K562 (cell line): ENCODE measurements around the gene TLCD1. TPM values are rescaled to one million over a fixed set of nuclear protein-coding genes. Genes with fewer than 3 reads are reported as not detected.
"Not testable (repeated sequence)": the region's sequence is repeated elsewhere in the genome, so short reads cannot be mapped to it uniquely, and the experiment has no call there.

Experiments used
- ATAC-seq: fragments of 200-7000 bp; cut with Tn5 transposase; 3 replicates; pipeline ENCODE4 v1.9.1; 2020; ENCODE audit warnings: moderate library complexity
- BruUV-seq: library from RNA; stranded (reverse); fragments of 400-500 nt; replicated peaks from 2 replicates; lab custom pipeline; 2021; lab: Mats Ljungman, UMichigan
- CTCF ChIA-PET: fragments of 300-600 bp; formaldehyde crosslinking; extraction: SDS; loops from one replicate; lab custom pipeline; 2021; ENCODE audit warnings: low intra/inter-chr PET ratio; lab: Yijun Ruan, JAX
- POLR2A ChIA-PET: fragments of 300-600, 350-650 bp; sonication (Branson Sonifier 250); formaldehyde crosslinking; extraction: SDS; loops from one replicate; lab custom pipeline; 2021; ENCODE audit warnings: antibody characterized with exemption, inconsistent platforms; lab: Yijun Ruan, JAX
- DNase-seq, 4 experiments: peaks; one replicate each; pipeline versions ENCODE4 v3.0.0 to v3.0.0-alpha.2; 2011 to 2018; ENCODE audit warnings: low spot score in 3 of 4, mixed read lengths in 3 of 4; ENCODE audit errors: extremely low read depth in 1 of 4
- FAIRE-seq: peaks from 2 replicates; lab custom pipeline; 2011; peaks lifted over from hg19 to GRCh38; lab: Jason Lieb, UNC
- H2AFZ ChIP-seq: 2 replicates; pipeline ENCODE4 v1.6.0; 2011; ENCODE audit warnings: low read depth, low read length, control low read depth, inconsistent platforms
- H3K27ac ChIP-seq: fragments of 200-600 bp; 3 replicates; pipeline ENCODE4 v1.8.0; 2011; ENCODE audit warnings: low read depth, mild to moderate bottlenecking, control low read depth, inconsistent platforms, low read length, moderate library complexity, mixed read lengths; ENCODE audit errors: extremely low read depth
- H3K27me3 ChIP-seq, 2 experiments: fragments of 300-600 bp in 1 of 2; 2 replicates in 1 of 2; 3 replicates in 1 of 2; pipeline versions ENCODE4 v1.6.0 to v1.8.0; 2011; ENCODE audit warnings: inconsistent platforms in 2 of 2, low read length in 2 of 2, mild to moderate bottlenecking in 1 of 2, mixed read lengths in 1 of 2, moderate library complexity in 1 of 2; ENCODE audit not compliant: control insufficient read depth in 2 of 2, insufficient read depth in 2 of 2
- H3K36me3 ChIP-seq: fragments of 300-600 bp; 3 replicates; pipeline ENCODE4 v1.8.0; 2011; ENCODE audit warnings: mild to moderate bottlenecking, low read length, inconsistent platforms; ENCODE audit not compliant: control insufficient read depth, insufficient read depth
- H3K4me1 ChIP-seq, 2 experiments: fragments of 200-600 bp in 1 of 2; replicated peaks in 1 of 2; 2 replicates in 1 of 2; 3 replicates in 1 of 2; pipeline versions ENCODE4 v1.5.1 to v1.8.0; 2011; ENCODE audit warnings: inconsistent platforms in 2 of 2, low read length in 2 of 2, mild to moderate bottlenecking in 1 of 2, mixed read lengths in 1 of 2, moderate library complexity in 1 of 2; ENCODE audit not compliant: control insufficient read depth in 2 of 2, insufficient read depth in 2 of 2
- H3K4me2 ChIP-seq: 2 replicates; pipeline ENCODE4 v1.6.1; 2011; ENCODE audit warnings: low read length, control low read depth, inconsistent platforms, mixed read lengths; ENCODE audit not compliant: insufficient read depth
- H3K4me3 ChIP-seq: fragments of 200-600 bp; sonication (generic), shearing (Covaris generic); 2 replicates; pipeline ENCODE4 v1.5.1; 2016; ENCODE audit warnings: control low read depth, inconsistent platforms
- H3K79me2 ChIP-seq: fragments of 200-600 bp; 3 replicates; pipeline ENCODE4 v1.8.0; 2011; ENCODE audit warnings: low read length, inconsistent platforms; ENCODE audit not compliant: control insufficient read depth, insufficient read depth
- H3K9ac ChIP-seq, 2 experiments: 2 replicates each; pipeline versions ENCODE4 v1.6.0 to v1.6.1; 2011; ENCODE audit warnings: low read depth in 2 of 2, low read length in 2 of 2, control low read depth in 1 of 2, inconsistent platforms in 1 of 2, mild to moderate bottlenecking in 1 of 2, mixed read lengths in 1 of 2; ENCODE audit not compliant: insufficient read depth in 1 of 2
- H3K9me1 ChIP-seq: one replicate; pipeline ENCODE4 v1.6.0; 2011; ENCODE audit warnings: inconsistent platforms, mild to moderate bottlenecking, low read length, moderate library complexity; ENCODE audit not compliant: control insufficient read depth, insufficient read depth
- H3K9me3 ChIP-seq: replicated peaks from 2 replicates; pipeline ENCODE4 v1.5.1; 2011; ENCODE audit warnings: low read depth, low read length, inconsistent platforms; ENCODE audit not compliant: control insufficient read depth, insufficient read depth
- H4K20me1 ChIP-seq: replicated peaks from 2 replicates; pipeline ENCODE4 v1.6.1; 2011; ENCODE audit warnings: low read length, inconsistent platforms, mixed read lengths; ENCODE audit not compliant: control insufficient read depth, insufficient read depth
- ETV6 ChIP-seq, 3 experiments: fragments of 150-350 bp in 1 of 3; sonication (generic) in 1 of 3; formaldehyde crosslinking in 1 of 3; IDR thresholded peaks; 2 replicates each; pipeline versions ENCODE4 v1.6.1 to v1.8.0; 2014 to 2022; ENCODE audit warnings: borderline replicate concordance in 2 of 3, low read depth in 2 of 3, antibody characterized with exemption in 1 of 3, low read length in 1 of 3, mild to moderate bottlenecking in 1 of 3, missing genetic modification reagents in 1 of 3
- HDGF ChIP-seq: fragments of 450-650 bp; IDR thresholded peaks from 2 replicates; pipeline ENCODE4 v1.6.1; 2016
- NR4A1 ChIP-seq, 2 experiments: fragments of 250-450 bp in 1 of 2; fragments of 450-650 bp in 1 of 2; sonication (Bioruptor Pico) in 1 of 2; IDR thresholded peaks; 2 replicates each; pipeline versions ENCODE4 v1.4.0 to v1.6.1; 2016 to 2020; ENCODE audit warnings: mild to moderate bottlenecking in 2 of 2, missing compliant biosample characterization in 1 of 2, missing genetic modification characterization in 1 of 2, moderate library complexity in 1 of 2
- PHB2 ChIP-seq: fragments of 450-650 bp; IDR thresholded peaks from 2 replicates; pipeline ENCODE4 v1.6.1; 2017; ENCODE audit warnings: low read depth
- PKNOX1 ChIP-seq: fragments of 450-650 bp; IDR thresholded peaks from 2 replicates; pipeline ENCODE4 v1.6.1; 2016
- POLR2AphosphoS5 ChIP-seq: IDR thresholded peaks from 2 replicates; pipeline ENCODE4 v1.6.1; 2011; ENCODE audit warnings: mild to moderate bottlenecking, low read depth, low read length, moderate library complexity; ENCODE audit not compliant: control insufficient read depth, insufficient read depth
- SIN3A ChIP-seq, 2 experiments: fragments of 150-350 bp in 1 of 2; IDR thresholded peaks; 2 replicates each; pipeline ENCODE4 v1.6.1; 2011 to 2016; ENCODE audit warnings: borderline replicate concordance in 2 of 2, low read depth in 2 of 2, low read length in 2 of 2, mild to moderate bottlenecking in 2 of 2, moderate library complexity in 2 of 2; ENCODE audit not compliant: control insufficient read depth in 1 of 2
- ZBTB49 ChIP-seq: sonication (generic); formaldehyde crosslinking; IDR thresholded peaks from 2 replicates; pipeline ENCODE4 v1.8.0; 2022; ENCODE audit warnings: missing genetic modification reagents, mild to moderate bottlenecking, borderline replicate concordance
- ZNF232 ChIP-seq: sonication (generic); formaldehyde crosslinking; IDR thresholded peaks from 2 replicates; pipeline ENCODE4 v1.8.0; 2022; ENCODE audit warnings: mild to moderate bottlenecking, missing genetic modification reagents
- WGBS: fragments of 100-300 bp; shearing (Covaris generic); methylation state at CpG from one replicate; pipeline ENCODE4 v1.1.6; 2016; ENCODE audit warnings: low coverage, mixed read lengths; ENCODE audit not compliant: insufficient coverage; ENCODE audit errors: missing lambda C conversion rate; 5-methylcytosine and 5-hydroxymethylcytosine counted together
- in situ Hi-C: fragments of 300-500 bp; cut with MboI; formaldehyde crosslinking; loops from 4 replicates; pipeline ENCODE4 v1.15.0; 2018; ENCODE audit warnings: inconsistent platforms, mixed read lengths
- intact Hi-C: fragments of 100-400 bp; cut with micrococcal nuclease; formaldehyde crosslinking; loops from 2 replicates; pipeline ENCODE4 v1.14.2; 2022
- polyA plus RNA-seq, 8 experiments: library from polyadenylated mRNA; depleted of rRNA in 4 of 8; stranded (reverse) in 5 of 8; unstranded in 3 of 8; fragments of >200 nt; fragmentation: Nextera tagmentation in 2 of 8; fragmentation: Illumina TruSeq in 1 of 8; extraction: Ambion mirVana in 2 of 8; extraction: Trizol in 1 of 8; gene quantifications; 2 replicates each; pipeline versions ENCODE4 v1.2.1 to v1.2.3, GENCODE V29; 2011 to 2014; ENCODE audit warnings: inconsistent platforms in 1 of 8, missing spikeins in 1 of 8
- total RNA-seq, 7 experiments: library from RNA; depleted of rRNA in 6 of 7; stranded (reverse); fragments of >200 nt in 6 of 7; fragmentation: Illumina TruSeq in 2 of 7; extraction: Trizol in 2 of 7; gene quantifications; 2 replicates each; pipeline versions ENCODE4 v1.2.1 to v1.2.3, GENCODE V29; 2011 to 2021; ENCODE audit warnings: low replicate concordance in 1 of 7

TLCD1 gene
- total and polyA plus RNA-seq, 9 of the 15 experiments (the other 6 are each of a cell fraction or from before 2014, with no cell fraction given): 6.8 to 37.7 (median 21.7) TPM

GRCh38 chr17:28723836-28724499 is 2.1 kb downstream of the TLCD1 start:
- Histone ChIP-seq H3K36me3 (peaks cover 56% of the 10 kb centered on the region), H3K79me2 (peaks cover 77% of the 10 kb centered on the region), H3K4me3 (peak overlapping the region; percentile 83; the same call in 1 of the 2 replicates), H4K20me1 (peaks cover 48% of the 10 kb centered on the region), H3K9ac (peak overlapping the region; percentile 96 to 100; a peak in 3 of 4 replicates), H3K4me1 (peaks cover 47 to 63% of the 10 kb centered on the region in 2 experiments), H3K27ac (peak overlapping the region; percentile 95), H3K4me2 (peak overlapping the region; percentile 99)
- H2AFZ ChIP-seq; ATAC-seq; H3K27me3 ChIP-seq; H3K9me3 ChIP-seq; CTCF ChIA-PET; FAIRE-seq; DNase-seq; H3K9me1 ChIP-seq; BruUV-seq; in situ Hi-C loops; TF ChIP-seq NR4A1 (CRISPR knock-in tag; IDR thresholded peaks at IDR 0.05); ETV6 (IDR thresholded peaks at IDR 0.05; ENCODE audit: borderline replicate concordance in 1 of 2, low read depth in 2 of 2, low read length in 1 of 2): not testable (repeated sequence)
- 0 out of 2 replicates have a peak, but pooled peaks have one; percentile 64 for TF ChIP-seq ZBTB49 (CRISPR knock-in tag)
- 0 out of 4 replicates have a peak, but pooled peaks of 1 of the 2 experiments have one; percentile 10 for TF ChIP-seq SIN3A (IDR thresholded peaks at IDR 0.05; ENCODE audit: borderline replicate concordance in 2 of 2, control insufficient read depth in 1 of 2, low read depth in 2 of 2, low read length in 2 of 2)
- TF ChIP-seq ZNF232 (CRISPR knock-in tag): 0 out of 2 replicates have a peak, but pooled peaks have one; percentile 32
- peak; percentile 11; the same call in 1 of the 2 replicates for TF ChIP-seq POLR2AphosphoS5
- 0 out of 2 replicates have a peak, but pooled peaks have one; percentile 26 for TF ChIP-seq NR4A1 (tag; IDR thresholded peaks at IDR 0.05)
- 0 out of 2 replicates have a peak, but pooled peaks have one; percentile 6 for TF ChIP-seq PHB2
- 0 out of 2 replicates have a peak, but pooled peaks have one; percentile 29 for TF ChIP-seq ETV6 (CRISPR knock-in tag; IDR thresholded peaks at IDR 0.05; ENCODE audit: borderline replicate concordance)
- peak; percentile 37; the same call in 1 of the 2 replicates for TF ChIP-seq PKNOX1
- peak; percentile 66; the same call in 1 of the 2 replicates for TF ChIP-seq HDGF
- WGBS: 35% methylated on average over 4 of the region's 4 CpGs
- intact Hi-C loops: loop anchor here (10.0 kb wide), 1 partner anchor 391 kb away; no protein-coding TSS in a partner anchor
- POLR2A ChIA-PET: interaction anchor here (0.6 to 11.1 kb wide), 11 partner anchors 9 to 126 kb away, joined by 3 to 367 read pairs (median 6); partner anchors contain the start of genes BLTP2, PROCA1 and TRAF4
